GM23248 (cell line): ENCODE measurements around the gene PDE2A. TPM values are rescaled to one million over a fixed set of nuclear protein-coding genes. Genes with fewer than 3 reads are reported as not detected.

Experiments used
- DNase-seq: peaks from one replicate; pipeline ENCODE4 v3.0.0-alpha.2; 2015
- H2AFZ ChIP-seq: fragments of 200-600 bp; sonication (generic); 2 replicates; pipeline ENCODE4 v1.6.1; 2016; ENCODE audit warnings: antibody characterized with exemption
- H3F3A ChIP-seq: fragments of 200-600 bp; sonication (generic); 2 replicates; pipeline ENCODE4 v1.6.1; 2016; ENCODE audit warnings: mild to moderate bottlenecking, antibody characterized with exemption, mixed run types; ENCODE audit not compliant: insufficient read depth
- H3K27ac ChIP-seq: fragments of 200-600 bp; sonication (generic); 2 replicates; pipeline ENCODE4 v1.5.1; 2016; ENCODE audit warnings: mild to moderate bottlenecking
- H3K27me3 ChIP-seq: fragments of 200-600 bp; sonication (generic); replicated peaks from 2 replicates; pipeline ENCODE4 v1.6.1; 2016; ENCODE audit warnings: mild to moderate bottlenecking; ENCODE audit not compliant: insufficient read depth
- H3K36me3 ChIP-seq: fragments of 200-600 bp; sonication (generic); 2 replicates; pipeline ENCODE4 v1.6.1; 2016; ENCODE audit warnings: low read depth, mild to moderate bottlenecking
- H3K4me1 ChIP-seq: fragments of 200-600 bp; sonication (generic); 2 replicates; pipeline ENCODE4 v1.6.1; 2016; ENCODE audit warnings: mild to moderate bottlenecking; ENCODE audit not compliant: insufficient read depth
- H3K4me2 ChIP-seq: fragments of 200-600 bp; sonication (generic); one replicate; pipeline ENCODE4 v1.6.1; 2016; ENCODE audit warnings: mild to moderate bottlenecking; ENCODE audit not compliant: unreplicated experiment
- H3K4me3 ChIP-seq: fragments of 200-600 bp; sonication (generic); 2 replicates; pipeline ENCODE4 v1.5.1; 2016; ENCODE audit warnings: mild to moderate bottlenecking
- H3K79me2 ChIP-seq: fragments of 200-600 bp; sonication (generic); 2 replicates; pipeline ENCODE4 v1.6.1; 2016; ENCODE audit warnings: mild to moderate bottlenecking; ENCODE audit not compliant: insufficient read depth
- H3K9ac ChIP-seq: fragments of 200-600 bp; sonication (generic); 2 replicates; pipeline ENCODE4 v1.6.1; 2016; ENCODE audit warnings: mild to moderate bottlenecking
- H3K9me2 ChIP-seq: fragments of 200-600 bp; sonication (generic); 2 replicates; pipeline ENCODE4 v1.6.1; 2016; ENCODE audit warnings: mixed run types, mild to moderate bottlenecking, moderate library complexity; ENCODE audit not compliant: insufficient read depth
- H3K9me3 ChIP-seq: fragments of 200-600 bp; sonication (generic); one replicate; pipeline ENCODE4 v1.6.1; 2017; ENCODE audit warnings: low read depth
- H4K20me1 ChIP-seq: fragments of 200-600 bp; sonication (generic); 2 replicates; pipeline ENCODE4 v1.6.0; 2016; ENCODE audit not compliant: insufficient read depth
- EZH2 ChIP-seq: fragments of 200-600 bp; sonication (generic); IDR thresholded peaks from 2 replicates; pipeline ENCODE4 v1.6.1; 2018; ENCODE audit warnings: antibody characterized with exemption, mild to moderate bottlenecking; ENCODE audit not compliant: insufficient read depth, poor library complexity, severe bottlenecking
- EZH2phosphoT487 ChIP-seq: fragments of 200-600 bp; sonication (generic); IDR thresholded peaks from 2 replicates; pipeline ENCODE4 v1.6.1; 2018; ENCODE audit warnings: antibody characterized with exemption, moderate library complexity, mild to moderate bottlenecking, low read depth; ENCODE audit not compliant: insufficient read depth
- WGBS, 2 experiments: methylation state at CpG; one replicate each; pipeline ENCODE4 v1.1.6; 2015 to 2017; ENCODE audit warnings: low lambda C conversion rate in 2 of 2, low coverage in 1 of 2; ENCODE audit errors: missing lambda C conversion rate in 2 of 2; 5-methylcytosine and 5-hydroxymethylcytosine counted together
- in situ Hi-C: fragments of 300-500 bp; cut with MboI; formaldehyde crosslinking; loops from 2 replicates; pipeline ENCODE4 v1.15.0; 2020
- polyA plus RNA-seq: library from polyadenylated mRNA; unstranded; fragments of >200 nt; fragmentation: Nextera tagmentation; extraction: Ambion mirVana; gene quantifications from 2 replicates; pipeline ENCODE4 v1.2.1, GENCODE V29; 2016
- total RNA-seq: library from RNA; depleted of rRNA; stranded (reverse); fragments of >200 nt; shearing (Covaris generic); gene quantifications from 2 replicates; pipeline ENCODE4 v1.2.3, GENCODE V29; 2014

PDE2A gene
- total and polyA plus RNA-seq, 2 experiments from 2014 or later: 1.0 to 2.3 TPM

GRCh38 chr11:72649215-72649976 lies 24.8 kb downstream of the PDE2A start:
- H4K20me1 ChIP-seq: no peaks in the 10 kb centered on the region
- no peak overlapping the region for H3K4me3 ChIP-seq
- no peaks in the 10 kb centered on the region for H3K9me3 ChIP-seq
- no peaks in the 10 kb centered on the region for H3K79me2 ChIP-seq
- no peak for TF ChIP-seq EZH2
- TF ChIP-seq EZH2phosphoT487: no peak
- in situ Hi-C loops: no loop called here
- H3K4me1 ChIP-seq: no peaks in the 10 kb centered on the region
- no peak overlapping the region for H3K9ac ChIP-seq
- no peaks in the 10 kb centered on the region for H3K36me3 ChIP-seq
- no peaks in the 10 kb centered on the region for H3K27me3 ChIP-seq
- H3K4me2 ChIP-seq: no peak overlapping the region
- H3F3A ChIP-seq: no peaks in the 10 kb centered on the region
- H3K27ac ChIP-seq: no peak overlapping the region
- 59 to 60% methylated on average over 5 of the region's 5 CpGs for WGBS, 2 experiments
- no peak for DNase-seq
- H3K9me2 ChIP-seq: no peaks in the 10 kb centered on the region
- no peak overlapping the region for H2AFZ ChIP-seq

- WGBS, 2 experiments: 62 to 69% methylated on average over 7 of the region's 7 CpGs
These were observed 25.7 kb downstream of the PDE2A start for GRCh38 chr11:72648384-72649136.

GRCh38 chr11:72647882-72648281 lies 26.3 kb downstream of the PDE2A start:
- H3K4me3 ChIP-seq: no peak overlapping the region
- H3F3A ChIP-seq: no peaks in the 10 kb centered on the region; the same call in 1 of the 2 replicates
- H3K36me3 ChIP-seq: no peaks in the 10 kb centered on the region
- no peak overlapping the region for H3K27ac ChIP-seq
- no peaks in the 10 kb centered on the region for H3K9me3 ChIP-seq
- in situ Hi-C loops: no loop called here
- no peak overlapping the region for H3K4me2 ChIP-seq
- H3K4me1 ChIP-seq: no peaks in the 10 kb centered on the region
- no peak overlapping the region for H2AFZ ChIP-seq
- 65 to 79% methylated on average over 4 of the region's 4 CpGs for WGBS, 2 experiments
- no peaks in the 10 kb centered on the region for H4K20me1 ChIP-seq
- no peak overlapping the region for H3K9ac ChIP-seq
- H3K79me2 ChIP-seq: no peaks in the 10 kb centered on the region
- H3K9me2 ChIP-seq: no peaks in the 10 kb centered on the region
- no peak for TF ChIP-seq EZH2
- TF ChIP-seq EZH2phosphoT487: no peak
- no peak for DNase-seq
- no peaks in the 10 kb centered on the region for H3K27me3 ChIP-seq

More at GRCh38 chr11:72648384-72649136, 25.7 kb downstream of the PDE2A start:
- H3K4me2 ChIP-seq: no peak overlapping the region
- no peak overlapping the region for H3K4me3 ChIP-seq
- no peaks in the 10 kb centered on the region for H3K9me2 ChIP-seq
- H3K9ac ChIP-seq: no peak overlapping the region
- H3K79me2 ChIP-seq: no peaks in the 10 kb centered on the region
- no peak for DNase-seq
- no peak for TF ChIP-seq EZH2
- no peak for TF ChIP-seq EZH2phosphoT487
- H4K20me1 ChIP-seq: no peaks in the 10 kb centered on the region
- no peaks in the 10 kb centered on the region; the same call in 1 of the 2 replicates for H3F3A ChIP-seq
- no peak overlapping the region for H2AFZ ChIP-seq
- H3K27me3 ChIP-seq: no peaks in the 10 kb centered on the region
- no peaks in the 10 kb centered on the region for H3K4me1 ChIP-seq
- no peak overlapping the region for H3K27ac ChIP-seq
- no peaks in the 10 kb centered on the region for H3K9me3 ChIP-seq
- H3K36me3 ChIP-seq: no peaks in the 10 kb centered on the region
- in situ Hi-C loops: no loop called here

GRCh38 chr11:72646472-72646871 lies 27.8 kb downstream of the PDE2A start:
- Histone ChIP-seq H3K9ac (no peak overlapping the region), H3K4me1 (no peaks in the 10 kb centered on the region), H3K79me2 (no peaks in the 10 kb centered on the region), H3K36me3 (no peaks in the 10 kb centered on the region), H4K20me1 (no peaks in the 10 kb centered on the region), H3K27ac (no peak overlapping the region), H3K9me2 (no peaks in the 10 kb centered on the region), H3K4me2 (no peak overlapping the region), H3K4me3 (no peak overlapping the region), H2AFZ (no peak overlapping the region), H3K27me3 (peaks cover 6% of the 10 kb centered on the region), H3F3A (no peaks in the 10 kb centered on the region; the same call in 1 of the 2 replicates), H3K9me3 (no peaks in the 10 kb centered on the region)
- WGBS, 2 experiments: 50% methylated on average over 2 of the region's 2 CpGs
- no peak for DNase-seq
- in situ Hi-C loops: no loop called here
- TF ChIP-seq EZH2phosphoT487: no peak
- TF ChIP-seq EZH2: no peak
